ENCODE results near the gene NAGS. TPM values are rescaled to one million over a fixed set of nuclear protein-coding genes. Genes with fewer than 3 reads are reported as not detected.

Gene NAGS
- polyA plus RNA-seq, 1 of the 3 experiments (the other 2 are of a cell fraction) = 1.7 TPM

DNA sequence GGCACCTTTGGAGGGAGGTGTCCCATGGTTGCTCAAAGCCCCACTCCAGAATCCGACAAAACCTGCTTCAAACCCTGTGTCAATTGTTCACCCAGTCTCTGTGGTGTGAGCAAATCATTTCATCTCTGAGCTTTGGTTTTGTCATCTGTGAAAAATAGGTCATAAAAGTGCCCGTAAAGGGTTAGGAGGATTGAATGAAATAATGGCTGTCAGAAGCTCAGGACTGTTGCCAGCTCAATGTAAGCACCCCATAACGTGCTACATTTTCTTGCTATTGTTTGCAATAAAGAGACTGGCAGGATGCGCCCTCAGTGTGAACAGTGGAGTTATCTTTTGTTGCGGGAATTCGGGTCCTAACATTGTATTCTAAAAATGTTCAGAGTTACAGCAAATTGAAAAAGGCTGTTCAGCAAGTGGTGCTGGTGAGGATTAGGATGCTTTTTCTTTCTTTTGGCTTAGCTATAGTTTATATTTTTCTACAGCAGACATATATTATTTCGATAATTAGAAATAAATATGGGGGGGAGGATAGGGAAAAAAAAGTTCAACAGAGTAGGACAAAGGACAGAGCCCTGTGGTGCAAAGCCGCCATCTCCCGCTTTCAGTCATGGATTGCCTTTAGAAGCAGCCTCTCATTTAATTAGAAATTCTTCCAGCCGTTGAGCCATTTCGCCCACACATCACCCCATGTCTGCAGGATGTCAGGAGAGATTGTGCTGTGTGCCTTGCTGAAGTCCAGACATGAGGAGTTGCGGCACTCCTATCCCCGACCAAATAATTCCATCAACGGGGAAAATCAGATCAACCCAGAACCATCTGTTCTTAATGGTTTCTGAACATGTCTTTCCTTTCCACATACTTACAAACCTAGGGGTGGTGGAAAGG, 29.8 kb upstream of the NAGS start (continued):
- peak; percentile 91 for TF ChIP-seq CHD2 (IDR thresholded peaks at IDR 0.05; ENCODE audit: low read length, partially characterized antibody)
- TF ChIP-seq, protein P1, sequence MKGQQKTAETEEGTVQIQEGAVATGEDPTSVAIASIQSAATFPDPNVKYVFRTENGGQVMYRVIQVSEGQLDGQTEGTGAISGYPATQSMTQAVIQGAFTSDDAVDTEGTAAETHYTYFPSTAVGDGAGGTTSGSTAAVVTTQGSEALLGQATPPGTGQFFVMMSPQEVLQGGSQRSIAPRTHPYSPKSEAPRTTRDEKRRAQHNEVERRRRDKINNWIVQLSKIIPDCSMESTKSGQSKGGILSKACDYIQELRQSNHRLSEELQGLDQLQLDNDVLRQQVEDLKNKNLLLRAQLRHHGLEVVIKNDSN (IDR thresholded peaks at IDR 0.05; ENCODE audit: borderline replicate concordance, low read depth) = no peak
- TF ChIP-seq, protein P2, sequence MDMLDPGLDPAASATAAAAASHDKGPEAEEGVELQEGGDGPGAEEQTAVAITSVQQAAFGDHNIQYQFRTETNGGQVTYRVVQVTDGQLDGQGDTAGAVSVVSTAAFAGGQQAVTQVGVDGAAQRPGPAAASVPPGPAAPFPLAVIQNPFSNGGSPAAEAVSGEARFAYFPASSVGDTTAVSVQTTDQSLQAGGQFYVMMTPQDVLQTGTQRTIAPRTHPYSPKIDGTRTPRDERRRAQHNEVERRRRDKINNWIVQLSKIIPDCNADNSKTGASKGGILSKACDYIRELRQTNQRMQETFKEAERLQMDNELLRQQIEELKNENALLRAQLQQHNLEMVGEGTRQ (IDR thresholded peaks at IDR 0.05; ENCODE audit: borderline replicate concordance, low read depth, low read length) = no peak
- TF ChIP-seq, protein P3, sequence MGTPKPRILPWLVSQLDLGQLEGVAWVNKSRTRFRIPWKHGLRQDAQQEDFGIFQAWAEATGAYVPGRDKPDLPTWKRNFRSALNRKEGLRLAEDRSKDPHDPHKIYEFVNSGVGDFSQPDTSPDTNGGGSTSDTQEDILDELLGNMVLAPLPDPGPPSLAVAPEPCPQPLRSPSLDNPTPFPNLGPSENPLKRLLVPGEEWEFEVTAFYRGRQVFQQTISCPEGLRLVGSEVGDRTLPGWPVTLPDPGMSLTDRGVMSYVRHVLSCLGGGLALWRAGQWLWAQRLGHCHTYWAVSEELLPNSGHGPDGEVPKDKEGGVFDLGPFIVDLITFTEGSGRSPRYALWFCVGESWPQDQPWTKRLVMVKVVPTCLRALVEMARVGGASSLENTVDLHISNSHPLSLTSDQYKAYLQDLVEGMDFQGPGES (IDR thresholded peaks at IDR 0.05; ENCODE audit: low read depth, low read length) = no peak
- no peak for TF ChIP-seq YY1 (IDR thresholded peaks at IDR 0.05; ENCODE audit: low read depth)
- TF ChIP-seq MEF2A (IDR thresholded peaks at IDR 0.05; ENCODE audit: borderline replicate concordance, low read depth) = no peak
- TF ChIP-seq SMC3 (IDR thresholded peaks at IDR 0.05; ENCODE audit: low read depth, low read length) = no peak
- peak; percentile 70 for TF ChIP-seq GATA2 (CRISPR knock-in tag; IDR thresholded peaks at IDR 0.05)
- TF ChIP-seq ELF1 (IDR thresholded peaks at IDR 0.05) = no peak
- peak; percentile 51 for TF ChIP-seq TCF12 (IDR thresholded peaks at IDR 0.05)

DNA sequence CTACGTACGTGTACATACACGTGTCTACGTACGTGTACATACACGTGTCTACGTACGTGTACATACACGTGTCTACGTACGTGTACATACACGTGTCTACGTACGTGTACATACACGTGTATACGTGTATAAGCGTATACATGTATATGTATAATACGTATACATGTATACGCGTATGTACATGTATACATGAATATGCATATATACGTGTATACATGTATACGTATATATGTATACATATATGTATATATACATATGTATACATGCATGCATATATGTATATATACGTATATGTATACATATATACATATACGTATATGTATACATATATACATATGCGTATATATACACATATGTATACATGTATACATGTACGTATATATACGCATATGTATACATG, 28.5 kb upstream of the NAGS start:
- Histone ChIP-seq H3K9me3 (no peaks in the 10 kb centered on the region), H3K4me3 (ENCODE audit: low read depth in 2 of 2, low read length in 1 of 2) (no peak overlapping the region), H3K36me3 (replicated peaks in 1 of 2; ENCODE audit: control insufficient read depth in 1 of 2, insufficient read depth in 2 of 2, low read length in 1 of 2) (no peaks in the 10 kb centered on the region), H4K20me1 (ENCODE audit: insufficient read depth) (no peaks in the 10 kb centered on the region), H3K79me2 (ENCODE audit: insufficient read depth) (no peaks in the 10 kb centered on the region), H3K27ac (ENCODE audit: low read depth in 2 of 2, low read length in 1 of 2) (no peak overlapping the region), H3K4me1 (ENCODE audit: control insufficient read depth in 1 of 2, insufficient read depth in 2 of 2, low read depth in 1 of 2, low read length in 1 of 2) (peaks cover 0 to 21% of the 10 kb centered on the region in 2 experiments; a peak in 2 of 4 replicates), H3K27me3 (ENCODE audit: insufficient read depth) (peaks cover 6% of the 10 kb centered on the region; the same call in 1 of the 2 replicates), H2AFZ (ENCODE audit: low read depth) (no peak overlapping the region), H3K9me2 (no peaks in the 10 kb centered on the region), H3K4me2 (no peak overlapping the region), H3K9ac (no peak overlapping the region), H3F3A (replicated peaks; ENCODE audit: insufficient read depth) (no peaks in the 10 kb centered on the region)
- 69% methylated on average over 20 of the region's 27 CpGs for WGBS (ENCODE audit: low lambda C conversion rate)
- TF ChIP-seq RFX5 (IDR thresholded peaks at IDR 0.05; ENCODE audit: low read length) (no peak), MEF2A (IDR thresholded peaks at IDR 0.05; ENCODE audit: borderline replicate concordance, low read depth) (no peak), RAD21 (IDR thresholded peaks at IDR 0.05; ENCODE audit: low read length) (no peak)
- TF ChIP-seq, protein P4, sequence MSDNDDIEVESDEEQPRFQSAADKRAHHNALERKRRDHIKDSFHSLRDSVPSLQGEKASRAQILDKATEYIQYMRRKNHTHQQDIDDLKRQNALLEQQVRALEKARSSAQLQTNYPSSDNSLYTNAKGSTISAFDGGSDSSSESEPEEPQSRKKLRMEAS (IDR thresholded peaks at IDR 0.05; ENCODE audit: low read depth) = no peak
- CTCF ChIA-PET = interaction anchor here (2.2 to 2.7 kb wide), 2 partner anchors 18 to 32 kb away, joined by 8 to 24 read pairs; no protein-coding TSS in a partner anchor
- no peak for DNase-seq
- POLR2A ChIA-PET = interaction anchor here (0.6 kb wide), 1 partner anchor 198 kb away, joined by 3 read pairs; no protein-coding TSS in a partner anchor

Data from SK-N-SH (cell line).